ENCODE results near the gene CNGA4.

CNGA4 gene

GRCh38 chr11:6216501-6216900 lies 22.4 kb upstream of the CNGA4 start:
- no peak overlapping the region for H3K4me3 ChIP-seq (ENCODE audit: low read depth, low read length)
- TF ChIP-seq CTCF (IDR thresholded peaks at IDR 0.05; ENCODE audit: low read depth, low read length) (no peak), POLR2A (IDR thresholded peaks at IDR 0.05; ENCODE audit: extremely low read depth, insufficient read length) (no peak), MYC (IDR thresholded peaks at IDR 0.05; ENCODE audit: low read depth, low read length) (no peak)
- DNase-seq (ENCODE audit: low read depth): no peak

GRCh38 chr11:6217722-6218121 lies 21.2 kb upstream of the CNGA4 start:
- no peak for DNase-seq (ENCODE audit: low read depth)
- H3K4me3 ChIP-seq (ENCODE audit: low read depth, low read length): no peak overlapping the region
- TF ChIP-seq CTCF (IDR thresholded peaks at IDR 0.05; ENCODE audit: low read depth, low read length) (no peak), MAX (IDR thresholded peaks at IDR 0.05; ENCODE audit: low read depth, low read length) (no peak), POLR2A (IDR thresholded peaks at IDR 0.05; ENCODE audit: extremely low read depth, insufficient read length) (no peak), MYC (IDR thresholded peaks at IDR 0.05; ENCODE audit: low read depth, low read length) (no peak)

GRCh38 chr11:6219359-6219758 lies 19.5 kb upstream of the CNGA4 start:
- no peak overlapping the region for H3K4me3 ChIP-seq (ENCODE audit: low read depth, low read length)
- TF ChIP-seq POLR2A (IDR thresholded peaks at IDR 0.05; ENCODE audit: extremely low read depth, insufficient read length): no peak
- TF ChIP-seq MYC (IDR thresholded peaks at IDR 0.05; ENCODE audit: low read depth, low read length): no peak
- TF ChIP-seq MAX (IDR thresholded peaks at IDR 0.05; ENCODE audit: low read depth, low read length): no peak
- no peak for TF ChIP-seq CTCF (IDR thresholded peaks at IDR 0.05; ENCODE audit: low read depth, low read length)
- DNase-seq (ENCODE audit: low read depth): no peak

GRCh38 chr11:6223854-6224253 lies 15.0 kb upstream of the CNGA4 start:
- DNase-seq (ENCODE audit: low read depth): no peak
- no peak overlapping the region for H3K4me3 ChIP-seq (ENCODE audit: low read depth, low read length)
- TF ChIP-seq POLR2A (IDR thresholded peaks at IDR 0.05; ENCODE audit: extremely low read depth, insufficient read length) (no peak), MAX (IDR thresholded peaks at IDR 0.05; ENCODE audit: low read depth, low read length) (no peak), CTCF (IDR thresholded peaks at IDR 0.05; ENCODE audit: low read depth, low read length) (no peak), MYC (IDR thresholded peaks at IDR 0.05; ENCODE audit: low read depth, low read length) (no peak)

GRCh38 chr11:6224421-6224820 lies 14.5 kb upstream of the CNGA4 start:
- TF ChIP-seq POLR2A (IDR thresholded peaks at IDR 0.05; ENCODE audit: extremely low read depth, insufficient read length): no peak
- TF ChIP-seq MAX (IDR thresholded peaks at IDR 0.05; ENCODE audit: low read depth, low read length): no peak
- no peak for TF ChIP-seq CTCF (IDR thresholded peaks at IDR 0.05; ENCODE audit: low read depth, low read length)
- no peak for TF ChIP-seq MYC (IDR thresholded peaks at IDR 0.05; ENCODE audit: low read depth, low read length)
- H3K4me3 ChIP-seq (ENCODE audit: low read depth, low read length): no peak overlapping the region
- DNase-seq (ENCODE audit: low read depth): no peak

- no peak overlapping the region for H3K4me3 ChIP-seq (ENCODE audit: low read depth, low read length)
- no peak for TF ChIP-seq CTCF (IDR thresholded peaks at IDR 0.05; ENCODE audit: low read depth, low read length)
- DNase-seq (ENCODE audit: low read depth): no peak
These were observed 13.9 kb upstream of the CNGA4 start for GRCh38 chr11:6225024-6225423.
